Dermis blood vessel endothelial cell (primary cell): ENCODE data around the gene DENND1C. TPM values are rescaled to one million over a fixed set of nuclear protein-coding genes. Genes with fewer than 3 reads are reported as not detected.

Source experiments
- DNase-seq: peaks from one replicate; pipeline ENCODE4 v3.0.0; 2010
- total RNA-seq: library from RNA; depleted of rRNA; stranded (reverse); fragments of >200 nt; gene quantifications from 2 replicates; pipeline ENCODE4 v1.2.3, GENCODE V29; 2014

DENND1C gene
- total RNA-seq, 1 donor from 2014 or later: not detected

DNA sequence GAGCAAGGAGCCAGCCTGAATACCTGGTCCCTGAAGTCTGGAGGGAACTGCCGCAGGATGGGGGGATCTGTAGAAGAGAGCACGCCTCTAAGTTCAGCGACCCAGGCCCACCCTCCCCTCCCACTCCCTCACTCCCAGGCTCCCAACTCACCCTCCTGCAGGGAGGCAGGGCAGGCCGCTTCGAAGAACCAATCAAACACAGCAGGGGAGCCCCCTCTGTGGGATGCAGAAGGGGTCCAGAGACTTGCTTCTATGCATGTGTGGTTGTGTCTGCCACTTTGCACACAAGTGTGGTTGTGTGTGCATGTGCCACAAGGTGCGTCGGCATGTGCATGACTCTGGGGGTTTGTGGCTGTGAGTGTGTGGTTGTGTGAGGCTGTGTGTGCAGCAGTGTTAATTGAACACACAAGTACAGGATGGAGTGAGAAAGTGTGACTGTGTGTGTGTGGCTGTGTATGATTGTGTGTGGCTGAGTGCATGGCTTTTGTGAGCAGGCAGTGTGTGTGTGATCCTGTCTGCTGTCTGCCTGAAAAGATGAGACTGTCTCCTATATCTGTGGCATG, 1.7 kb downstream of the DENND1C start:
- DNase-seq: no peak

- DNase-seq: no peak
Observed at GRCh38 chr19:6478815-6479214, 2.8 kb downstream of the DENND1C start.

DNA sequence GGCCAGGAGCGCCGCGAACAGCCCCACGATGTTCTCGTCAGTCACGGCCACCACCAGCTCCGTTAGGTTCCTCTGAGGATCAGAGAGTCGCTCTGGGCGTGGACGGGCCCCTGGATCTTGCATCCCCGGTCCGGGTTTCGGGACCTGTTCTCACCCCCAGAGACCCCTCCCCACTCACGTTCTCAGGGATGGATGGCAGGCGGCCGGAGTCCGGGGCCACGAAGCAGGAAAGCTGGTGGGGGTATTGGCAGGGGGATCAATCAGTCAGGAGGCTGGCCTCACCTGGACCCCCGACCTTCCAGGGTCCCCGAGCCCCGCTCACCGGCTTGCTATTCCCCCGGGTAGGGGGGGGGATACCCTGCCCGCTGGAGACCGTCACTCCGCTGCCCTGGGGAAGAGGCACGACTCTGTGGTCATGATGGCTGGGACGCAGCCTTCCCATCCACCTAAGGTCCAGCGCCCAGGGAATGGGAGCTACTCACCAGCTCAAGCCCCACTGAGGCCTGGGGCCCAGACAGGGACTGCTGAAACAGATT, 4.6 kb downstream of the DENND1C start:
- no peak for DNase-seq

DNA sequence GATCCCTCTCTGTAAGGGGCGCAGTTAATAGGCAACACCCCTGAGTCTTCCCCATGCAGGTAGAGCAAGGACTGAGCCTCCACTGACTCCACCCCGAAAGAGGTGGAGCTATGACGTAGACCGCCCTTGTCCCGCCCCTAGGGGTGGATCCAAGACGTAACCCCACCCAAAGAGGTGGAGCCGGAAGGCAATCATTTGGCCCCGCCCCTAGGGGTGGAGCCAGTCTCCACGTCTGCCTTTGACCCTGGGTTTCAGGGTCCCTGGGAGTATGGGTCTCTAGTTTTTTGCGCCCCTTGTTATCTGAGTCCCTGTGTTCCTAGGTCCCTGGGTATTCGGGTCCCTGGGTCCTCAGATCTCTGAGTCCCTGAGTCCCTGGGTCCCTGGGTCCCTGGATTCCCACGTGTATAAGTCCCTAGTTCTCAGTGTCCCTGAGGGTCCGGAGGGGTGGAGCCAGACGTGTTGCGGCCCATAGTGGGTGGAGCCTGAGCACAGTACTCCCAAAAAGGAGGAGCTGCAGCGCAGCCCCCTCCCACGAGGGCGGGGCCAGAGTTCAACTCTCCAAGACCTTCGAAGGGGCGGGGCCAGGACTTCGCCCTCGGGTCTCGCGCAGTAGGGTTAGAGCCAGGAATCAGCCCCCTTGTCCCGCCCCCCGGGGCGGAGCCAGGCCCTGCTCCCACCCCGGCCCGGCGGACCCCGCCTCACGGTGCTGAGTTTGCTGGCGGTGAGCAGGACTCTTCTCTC, 5.3 kb downstream of the DENND1C start:
- DNase-seq: peak; percentile 64

DNA sequence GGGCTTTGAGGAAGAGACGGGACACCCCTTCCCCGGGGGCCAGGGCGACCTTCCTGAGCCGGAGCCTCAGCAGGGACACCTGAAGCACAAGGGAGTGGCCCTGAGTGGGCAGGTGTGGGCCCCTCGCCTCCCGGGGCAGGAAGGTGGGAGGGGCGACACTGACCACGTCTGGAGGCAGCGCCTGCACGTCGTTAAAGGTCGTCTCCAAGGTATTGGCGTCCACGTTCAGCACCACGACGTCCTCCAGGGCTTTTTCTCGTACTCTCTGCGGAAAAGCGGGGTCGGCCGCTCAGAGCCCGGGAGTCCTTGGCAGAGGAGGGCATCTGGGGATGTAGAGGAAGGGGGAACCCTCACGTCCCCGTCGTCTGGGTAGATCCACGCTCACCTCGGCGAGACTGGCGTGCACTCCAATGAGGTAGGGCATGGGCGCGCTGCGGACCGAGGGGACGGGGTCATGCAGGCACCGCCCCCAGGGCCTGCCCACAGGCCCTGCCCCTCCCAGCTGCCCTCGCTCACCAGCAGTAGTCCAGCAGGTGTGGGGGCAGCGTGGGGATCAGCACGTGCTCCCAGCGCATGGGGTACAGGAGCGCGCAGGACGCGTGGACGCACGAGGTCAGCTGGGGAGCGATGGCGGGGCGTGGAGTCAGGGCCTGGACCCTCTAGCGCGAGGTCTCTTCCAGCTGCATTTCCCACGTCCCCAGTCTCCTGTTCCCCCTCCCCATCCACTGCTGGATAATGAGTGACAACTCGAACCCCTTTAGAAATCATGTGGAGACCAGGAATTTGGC, 6.1 kb downstream of the DENND1C start:
- DNase-seq: no peak

DNA sequence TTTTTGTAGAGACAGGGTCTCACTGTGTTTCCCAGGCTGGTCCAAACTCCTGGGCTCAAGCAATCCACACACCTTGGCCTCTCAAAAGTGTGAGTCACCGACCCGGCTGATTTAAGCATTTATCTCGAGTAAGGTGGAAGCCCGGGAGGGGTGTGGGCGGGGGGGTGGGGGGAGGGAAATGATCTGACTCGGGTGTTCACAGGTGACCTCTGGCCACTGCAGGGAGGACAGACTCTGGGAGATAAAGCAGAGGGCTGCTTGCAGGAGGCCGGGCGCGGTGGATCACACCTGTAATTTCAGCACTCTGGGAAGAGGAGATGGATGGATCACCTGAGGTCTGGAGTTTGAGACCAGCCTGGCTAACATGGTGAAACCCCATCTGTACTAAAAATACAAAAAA, 7.9 kb downstream of the DENND1C start:
- DNase-seq: no peak

- DNase-seq: no peak
Observed at GRCh38 chr19:6472713-6473112, 8.9 kb downstream of the DENND1C start.

- no peak for DNase-seq
Observed at GRCh38 chr19:6471076-6471475, 10.5 kb downstream of the DENND1C start.

DNA sequence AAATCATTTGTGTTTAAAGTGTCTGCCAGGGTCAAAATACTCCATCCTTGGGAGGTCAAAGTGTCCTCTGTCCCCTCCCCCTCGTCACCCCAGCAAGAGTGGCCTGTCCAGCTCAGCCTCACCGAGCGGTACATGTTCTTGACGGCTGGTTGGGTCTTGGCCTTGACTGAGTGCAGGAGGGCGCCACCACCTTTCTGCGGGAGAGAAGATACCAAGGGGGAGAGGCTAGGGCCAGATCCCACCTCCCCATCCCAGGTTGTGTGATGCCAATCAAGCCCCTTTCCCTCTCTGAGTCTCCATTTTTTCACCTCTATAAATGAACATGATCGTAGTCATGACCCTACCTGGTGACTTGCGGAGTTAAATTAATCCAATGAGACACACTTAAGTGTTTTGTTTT, 11.4 kb downstream of the DENND1C start:
- no peak for DNase-seq

GRCh38 chr19:6467384-6467783, 14.2 kb downstream of the DENND1C start:
- DNase-seq: no peak

DNA sequence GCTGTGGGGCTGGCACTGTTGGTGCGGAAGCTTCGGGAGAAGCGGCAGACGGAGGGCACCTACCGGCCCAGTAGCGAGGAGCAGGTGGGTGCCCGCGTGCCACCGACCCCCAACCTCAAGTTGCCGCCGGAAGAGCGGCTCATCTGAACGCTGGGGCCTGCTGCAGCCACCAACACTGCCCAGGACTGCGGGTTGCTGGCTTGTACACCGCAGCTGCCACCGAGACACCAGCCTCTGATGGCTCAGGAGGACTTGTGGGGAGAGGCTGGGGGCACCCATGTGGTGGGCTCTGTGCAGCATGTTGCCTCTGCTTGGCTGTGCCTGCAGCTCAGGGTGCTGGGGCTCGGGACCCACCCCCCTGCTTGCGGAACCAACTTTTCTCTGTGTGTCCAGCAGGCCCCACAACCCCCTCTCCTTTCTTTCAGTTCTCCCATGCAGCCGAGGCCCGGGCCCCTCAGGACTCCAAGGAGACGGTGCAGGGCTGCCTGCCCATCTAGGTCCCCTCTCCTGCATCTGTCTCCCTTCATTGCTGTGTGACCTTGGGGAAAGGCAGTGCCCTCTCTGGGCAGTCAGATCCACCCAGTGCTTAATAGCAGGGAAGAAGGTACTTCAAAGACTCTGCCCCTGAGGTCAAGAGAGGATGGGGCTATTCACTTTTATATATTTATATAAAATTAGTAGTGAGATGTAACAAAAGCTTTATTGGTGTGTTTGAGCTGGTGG, 14.9 kb downstream of the DENND1C start:
- DNase-seq: no peak

- no peak for DNase-seq
Observed at GRCh38 chr19:6465663-6466062, 15.9 kb downstream of the DENND1C start.

DNA sequence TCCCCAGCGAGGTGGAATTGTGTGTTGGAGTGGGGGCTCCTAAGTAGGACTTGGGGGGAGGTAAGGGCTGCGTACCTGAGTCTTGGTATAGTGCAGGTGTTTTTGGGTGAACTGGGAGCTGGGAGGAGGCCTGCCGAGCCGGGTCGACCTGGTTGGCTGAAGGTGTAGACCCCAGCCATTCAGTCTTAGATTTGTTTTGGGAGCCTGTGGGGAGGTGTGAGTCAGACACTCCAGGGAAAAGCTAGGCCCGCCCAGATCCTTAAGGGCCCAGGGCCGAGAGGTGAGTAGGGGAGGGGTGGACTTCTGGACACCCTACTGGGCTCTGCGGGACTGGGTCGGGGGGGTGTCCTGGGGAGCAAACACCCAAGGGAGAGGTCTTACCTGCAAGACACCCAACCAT, 16.6 kb downstream of the DENND1C start:
- no peak for DNase-seq

- no peak for DNase-seq
Observed at GRCh38 chr19:6464070-6464873, 17.3 kb downstream of the DENND1C start, which contains the start of gene CRB3. Gene CRB3, plus strand, starts transcription at chr19:6464271. Its CDS starts 431 bp downstream, at chr19:6464702.

- peak; percentile 98 for DNase-seq
Observed at GRCh38 chr19:6460099-6460884, 21.3 kb downstream of the DENND1C start.

DNA sequence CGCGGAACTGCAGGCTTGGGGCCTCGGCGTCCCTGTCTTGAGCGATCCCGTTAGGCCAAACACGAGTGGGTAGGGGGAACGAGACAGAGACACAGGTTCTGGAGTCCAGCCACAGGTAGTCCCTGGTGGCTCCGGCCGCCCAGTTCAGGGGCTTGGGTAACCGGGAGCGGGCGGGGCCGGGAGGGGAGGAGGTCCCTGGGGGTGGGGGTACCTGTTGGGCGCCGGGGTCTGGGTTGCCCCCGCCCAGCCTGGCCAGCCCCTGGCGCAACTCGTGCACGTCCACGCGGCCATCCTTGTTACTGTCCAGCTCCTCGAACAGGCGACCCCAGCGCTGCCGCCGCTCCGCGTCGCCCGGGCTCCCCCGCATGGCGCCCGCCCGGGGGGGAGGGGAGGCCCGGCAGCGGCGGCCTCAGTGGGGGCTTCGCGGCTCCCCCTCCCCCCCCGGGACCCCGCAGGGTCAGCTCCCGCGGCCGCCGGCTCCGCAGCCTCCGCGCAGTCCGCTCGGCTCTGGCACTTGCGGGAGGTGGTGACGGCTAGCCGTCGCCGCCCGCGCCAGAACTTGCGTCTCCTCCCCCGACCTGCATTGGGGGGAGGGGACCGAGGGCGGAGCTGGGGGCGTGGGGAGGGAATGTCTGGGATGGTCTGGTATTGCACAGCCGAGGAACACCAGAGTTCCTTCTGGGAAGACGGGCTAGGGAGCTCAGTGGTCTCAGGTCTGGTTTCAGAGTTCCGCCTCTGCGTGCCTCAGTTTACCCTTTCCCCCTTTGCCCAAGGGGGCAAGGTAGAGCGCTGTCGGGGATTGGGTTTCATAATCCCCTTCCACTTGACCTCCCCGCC, 22.1 kb downstream of the DENND1C start, which contains the start of gene SLC25A23:
SLC25A23 (minus strand) TSS at position 531 of the 837 bp plus-strand sequence; CDS start at position 367, 164 bp downstream.
- peak; percentile 76 for DNase-seq

GRCh38 chr19:6458695-6459261, 22.8 kb downstream of the DENND1C start:
- no peak for DNase-seq

DNA sequence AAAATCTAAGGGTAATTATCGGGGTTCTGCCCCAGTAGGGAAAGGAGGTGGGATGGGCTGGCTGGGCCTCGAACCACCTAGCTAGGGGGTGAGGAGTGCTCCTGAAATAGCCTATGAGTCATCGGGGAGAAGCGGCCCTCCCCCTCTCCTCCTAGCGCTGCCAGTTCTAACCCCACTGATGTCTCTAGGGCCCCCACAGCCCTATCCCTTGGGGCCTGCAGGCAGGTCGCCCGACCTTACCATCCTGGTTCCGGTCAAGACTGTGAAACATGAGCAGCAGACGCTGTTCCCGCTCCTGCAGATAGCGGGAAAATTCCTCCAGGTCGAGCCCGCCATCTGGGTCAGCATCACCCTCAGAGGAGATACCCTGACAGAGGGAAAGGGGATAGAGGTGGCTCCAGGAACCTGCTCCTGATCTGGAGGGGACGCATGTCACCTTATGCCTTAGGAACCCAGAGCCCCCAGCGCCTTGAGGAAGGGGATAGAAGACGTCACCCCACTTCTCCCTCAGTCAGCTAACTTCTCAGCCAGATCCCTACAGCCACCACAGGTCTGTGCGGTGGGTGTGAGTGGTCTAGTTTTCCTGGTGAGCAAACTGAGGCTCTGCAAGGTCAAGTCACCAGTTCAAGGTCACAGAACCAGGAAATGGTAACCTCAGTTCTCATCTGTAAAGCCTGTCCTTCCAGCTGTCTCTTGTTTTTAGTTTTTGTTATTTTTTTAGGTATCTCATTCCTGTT, 23.5 kb downstream of the DENND1C start:
- no peak for DNase-seq

GRCh38 chr19:6455924-6456323, 25.7 kb downstream of the DENND1C start:
- no peak for DNase-seq
